Measurements from ENCODE around the gene POLE2. TPM values are rescaled to one million over a fixed set of nuclear protein-coding genes. Genes with fewer than 3 reads are reported as not detected.
A peak's percentile ranks its signal among the peaks of the same experiment; 100 is the strongest.
"Not testable (repeated sequence)": the region's sequence is repeated elsewhere in the genome, so short reads cannot be mapped to it uniquely, and the experiment has no call there.

POLE2 gene
- total RNA-seq, 1 donor from 2014 or later, result 10.2 TPM

DNA sequence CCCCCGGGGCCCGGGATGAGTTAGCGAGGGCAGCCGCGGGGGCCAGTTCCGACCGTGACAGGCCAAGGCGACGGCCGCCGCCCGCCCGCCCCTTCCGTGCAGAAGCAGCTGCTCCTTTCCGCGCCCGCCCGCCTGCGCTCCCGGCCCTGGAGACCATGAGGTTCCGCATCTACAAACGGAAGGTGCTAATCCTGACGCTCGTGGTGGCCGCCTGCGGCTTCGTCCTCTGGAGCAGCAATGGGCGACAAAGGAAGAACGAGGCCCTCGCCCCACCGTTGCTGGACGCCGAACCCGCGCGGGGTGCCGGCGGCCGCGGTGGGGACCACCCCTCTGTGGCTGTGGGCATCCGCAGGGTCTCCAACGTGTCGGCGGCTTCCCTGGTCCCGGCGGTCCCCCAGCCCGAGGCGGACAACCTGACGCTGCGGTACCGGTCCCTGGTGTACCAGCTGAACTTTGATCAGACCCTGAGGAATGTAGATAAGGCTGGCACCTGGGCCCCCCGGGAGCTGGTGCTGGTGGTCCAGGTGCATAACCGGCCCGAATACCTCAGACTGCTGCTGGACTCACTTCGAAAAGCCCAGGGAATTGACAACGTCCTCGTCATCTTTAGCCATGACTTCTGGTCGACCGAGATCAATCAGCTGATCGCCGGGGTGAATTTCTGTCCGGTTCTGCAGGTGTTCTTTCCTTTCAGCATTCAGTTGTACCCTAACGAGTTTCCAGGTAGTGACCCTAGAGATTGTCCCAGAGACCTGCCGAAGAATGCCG is 66.7 kb downstream of the POLE2 start:
- H3K27me3 ChIP-seq (ENCODE audit: control insufficient read depth, insufficient read depth, low read length), result no peaks in the 10 kb centered on the region
- H3K4me3 ChIP-seq (ENCODE audit: low read depth, low read length), result peak overlapping the region; percentile 93
- DNase-seq (ENCODE audit: low read depth), result no peak
- no peaks in the 10 kb centered on the region for H3K36me3 ChIP-seq (ENCODE audit: control insufficient read depth, insufficient read depth, low read length)
- TF ChIP-seq, protein P1, sequence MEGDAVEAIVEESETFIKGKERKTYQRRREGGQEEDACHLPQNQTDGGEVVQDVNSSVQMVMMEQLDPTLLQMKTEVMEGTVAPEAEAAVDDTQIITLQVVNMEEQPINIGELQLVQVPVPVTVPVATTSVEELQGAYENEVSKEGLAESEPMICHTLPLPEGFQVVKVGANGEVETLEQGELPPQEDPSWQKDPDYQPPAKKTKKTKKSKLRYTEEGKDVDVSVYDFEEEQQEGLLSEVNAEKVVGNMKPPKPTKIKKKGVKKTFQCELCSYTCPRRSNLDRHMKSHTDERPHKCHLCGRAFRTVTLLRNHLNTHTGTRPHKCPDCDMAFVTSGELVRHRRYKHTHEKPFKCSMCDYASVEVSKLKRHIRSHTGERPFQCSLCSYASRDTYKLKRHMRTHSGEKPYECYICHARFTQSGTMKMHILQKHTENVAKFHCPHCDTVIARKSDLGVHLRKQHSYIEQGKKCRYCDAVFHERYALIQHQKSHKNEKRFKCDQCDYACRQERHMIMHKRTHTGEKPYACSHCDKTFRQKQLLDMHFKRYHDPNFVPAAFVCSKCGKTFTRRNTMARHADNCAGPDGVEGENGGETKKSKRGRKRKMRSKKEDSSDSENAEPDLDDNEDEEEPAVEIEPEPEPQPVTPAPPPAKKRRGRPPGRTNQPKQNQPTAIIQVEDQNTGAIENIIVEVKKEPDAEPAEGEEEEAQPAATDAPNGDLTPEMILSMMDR (IDR thresholded peaks at IDR 0.05; ENCODE audit: insufficient read depth, low read length, poor library complexity, severe bottlenecking), result no peak

DNA sequence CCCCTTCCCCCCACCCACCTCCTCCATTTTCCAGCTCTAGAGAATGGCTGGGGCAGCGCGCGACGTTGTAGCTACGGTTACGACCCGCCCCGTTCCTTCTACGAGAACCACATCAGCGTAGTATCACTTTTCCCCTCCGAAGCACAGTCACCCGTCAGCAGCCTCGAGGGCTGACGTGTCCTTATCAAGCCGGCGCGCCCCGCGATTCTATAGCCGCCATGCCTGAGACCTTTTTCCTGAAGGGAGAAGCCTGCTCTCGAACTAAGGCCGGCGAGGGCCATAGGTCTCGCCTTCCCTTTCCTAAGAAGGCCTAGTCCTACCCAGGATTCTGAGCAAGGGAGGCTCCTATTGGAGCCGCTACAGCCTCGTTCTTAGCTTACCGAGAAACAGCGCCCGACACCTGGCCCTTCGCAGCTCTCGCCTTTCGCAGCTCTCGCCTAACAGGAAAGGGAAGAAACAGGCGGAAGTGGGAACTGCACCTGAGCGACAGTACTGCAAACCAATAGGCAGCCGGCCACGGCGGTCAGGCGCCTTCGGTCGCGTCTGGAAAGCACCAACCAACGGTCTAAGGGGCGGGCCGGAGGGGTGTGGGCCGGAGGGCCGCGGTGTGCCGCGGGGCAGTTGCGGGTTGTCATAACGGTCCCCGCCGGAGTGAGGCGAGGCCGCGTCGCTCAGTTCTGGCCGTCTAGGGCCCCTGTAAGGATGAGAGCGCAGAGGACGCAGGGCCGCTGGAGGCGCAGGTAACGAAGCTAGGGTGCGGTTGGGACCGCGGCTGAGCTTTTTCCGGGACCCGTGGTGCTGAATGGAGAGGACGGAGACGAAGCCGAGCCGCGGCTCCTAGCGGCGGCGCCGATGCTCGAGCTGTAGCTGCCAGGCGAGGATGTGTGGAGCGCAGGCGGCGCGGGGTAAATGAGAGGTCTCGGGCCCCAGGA is 67.6 kb downstream of the POLE2 start, which contains the start of the genes MGAT2 and RPL36AL:
TSS of gene MGAT2 (plus strand) at position 618 of the 932 bp plus-strand sequence. CDS start 470 bp downstream, outside the sequence.
TSS of gene RPL36AL (minus strand) at position 445 of the 932 bp plus-strand sequence. CDS start 1,522 bp downstream, outside the sequence.
- Histone ChIP-seq H3K36me3 (ENCODE audit: control insufficient read depth, insufficient read depth, low read length) (no peaks in the 10 kb centered on the region), H3K4me3 (ENCODE audit: low read depth, low read length) (peak within 1 kb of the TSS; percentile 93), H3K27me3 (ENCODE audit: control insufficient read depth, insufficient read depth, low read length) (no peaks in the 10 kb centered on the region)
- TF ChIP-seq, protein P1 (IDR thresholded peaks at IDR 0.05; ENCODE audit: insufficient read depth, low read length, poor library complexity, severe bottlenecking), result peak; percentile 41
- DNase-seq (ENCODE audit: low read depth), result peak; percentile 91

DNA sequence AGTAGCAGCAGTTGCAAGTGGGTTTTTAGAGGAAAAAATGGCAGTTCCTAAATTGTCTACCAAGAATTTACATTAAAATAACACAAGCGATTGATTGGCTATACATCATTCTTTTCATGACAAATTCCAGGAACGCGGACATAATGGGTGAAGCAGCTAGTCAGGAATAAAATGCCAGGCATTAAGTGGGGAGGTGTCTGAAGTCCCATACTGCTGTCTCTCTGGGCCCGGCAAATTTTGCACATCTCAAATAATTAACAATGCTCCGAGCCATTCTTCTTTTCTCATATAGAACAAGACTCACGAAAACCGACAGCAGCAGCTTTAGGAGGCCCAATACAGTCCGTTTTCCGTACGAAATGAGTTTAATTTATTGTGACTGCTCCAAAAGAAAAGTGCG is 68.3 kb downstream of the POLE2 start:
- TF ChIP-seq, protein P1 (IDR thresholded peaks at IDR 0.05; ENCODE audit: insufficient read depth, low read length, poor library complexity, severe bottlenecking), result no peak
- DNase-seq (ENCODE audit: low read depth), result no peak
- Histone ChIP-seq H3K27me3 (ENCODE audit: control insufficient read depth, insufficient read depth, low read length) (no peaks in the 10 kb centered on the region), H3K36me3 (ENCODE audit: control insufficient read depth, insufficient read depth, low read length) (no peaks in the 10 kb centered on the region), H3K4me3 (ENCODE audit: low read depth, low read length) (peak overlapping the region; percentile 93)

DNA sequence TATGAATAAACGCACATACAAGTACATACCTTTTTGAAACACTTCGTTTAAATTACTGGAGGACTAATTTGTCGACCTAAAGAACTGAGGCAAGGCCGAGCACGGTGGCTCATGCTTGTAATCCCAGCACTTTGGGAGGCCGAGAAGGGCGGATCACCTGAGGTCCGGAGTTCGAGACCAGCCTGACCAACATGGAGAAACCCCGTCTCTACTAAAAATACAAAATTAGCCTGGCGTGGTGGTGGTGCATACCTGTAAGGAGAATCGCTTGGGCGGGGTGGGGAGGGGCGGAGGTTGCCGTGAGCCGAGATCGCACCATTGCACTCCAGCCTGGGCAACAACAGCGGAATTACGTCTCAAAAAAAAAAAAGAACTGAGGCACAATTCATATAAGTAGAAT is 68.7 kb downstream of the POLE2 start:
- DNase-seq (ENCODE audit: low read depth); H3K27me3 ChIP-seq (ENCODE audit: control insufficient read depth, insufficient read depth, low read length); H3K36me3 ChIP-seq (ENCODE audit: control insufficient read depth, insufficient read depth, low read length): not testable (repeated sequence)
- H3K4me3 ChIP-seq (ENCODE audit: low read depth, low read length), result peak overlapping the region; percentile 93

DNA sequence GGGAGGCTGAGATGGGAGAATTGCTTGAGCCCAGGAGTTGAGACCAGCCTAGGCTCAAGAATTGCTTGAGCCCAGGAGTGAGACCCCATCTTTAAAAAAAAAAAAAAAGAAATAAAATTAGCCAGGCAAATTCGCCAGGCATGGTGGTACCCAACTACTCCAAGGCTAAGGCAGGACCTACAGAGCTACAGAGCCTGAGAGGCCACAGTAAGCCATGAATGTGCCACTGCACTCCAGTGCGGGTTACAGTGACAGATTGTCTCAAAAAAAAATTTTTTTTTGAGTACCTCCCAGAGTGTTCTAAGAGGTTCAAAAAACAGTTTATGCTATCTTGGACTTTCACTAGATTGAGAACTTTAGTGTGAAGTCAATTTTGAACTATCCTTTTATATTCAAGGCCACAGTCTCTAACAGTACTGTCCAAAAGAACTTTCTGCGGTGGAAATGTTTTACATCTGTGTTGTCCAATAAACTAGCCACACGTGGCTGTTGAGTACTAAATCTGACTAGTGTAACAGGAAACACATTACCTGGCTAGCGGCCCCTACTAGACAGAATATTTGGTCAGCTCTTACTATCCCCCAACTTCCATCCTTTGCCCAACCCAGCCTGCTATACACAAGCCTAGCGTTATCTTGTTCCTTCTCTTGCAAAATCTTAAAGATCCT is 70.0 kb downstream of the POLE2 start:
- no peak overlapping the region for H3K4me3 ChIP-seq (ENCODE audit: low read depth, low read length)
- TF ChIP-seq, protein P1 (IDR thresholded peaks at IDR 0.05; ENCODE audit: insufficient read depth, low read length, poor library complexity, severe bottlenecking), result no peak
- no peak for DNase-seq (ENCODE audit: low read depth)
- H3K36me3 ChIP-seq (ENCODE audit: control insufficient read depth, insufficient read depth, low read length), result no peaks in the 10 kb centered on the region
- H3K27me3 ChIP-seq (ENCODE audit: control insufficient read depth, insufficient read depth, low read length), result no peaks in the 10 kb centered on the region

All from kidney epithelial cell (primary cell).